ENCODE results near the gene COMT.

- TF ChIP-seq POLR2A (IDR thresholded peaks at IDR 0.05) (no peak), CTCF (IDR thresholded peaks at IDR 0.05) (no peak)
These were observed 41.5 kb downstream of the COMT start for GRCh38 chr22:19982991-19983578.
